ENCODE results near the gene SULT2B1.

DNA sequence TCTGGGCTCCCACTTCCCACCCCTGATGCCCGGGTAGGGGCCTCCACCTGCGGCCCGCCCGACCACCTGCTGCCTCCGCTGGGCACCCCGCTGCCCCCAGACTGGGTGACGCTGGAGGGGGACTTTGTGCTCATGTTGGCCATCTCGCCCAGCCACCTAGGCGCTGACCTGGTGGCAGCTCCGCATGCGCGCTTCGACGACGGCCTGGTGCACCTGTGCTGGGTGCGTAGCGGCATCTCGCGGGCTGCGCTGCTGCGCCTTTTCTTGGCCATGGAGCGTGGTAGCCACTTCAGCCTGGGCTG is 77.3 kb downstream of the SULT2B1 start:
- TF ChIP-seq, protein P1, sequence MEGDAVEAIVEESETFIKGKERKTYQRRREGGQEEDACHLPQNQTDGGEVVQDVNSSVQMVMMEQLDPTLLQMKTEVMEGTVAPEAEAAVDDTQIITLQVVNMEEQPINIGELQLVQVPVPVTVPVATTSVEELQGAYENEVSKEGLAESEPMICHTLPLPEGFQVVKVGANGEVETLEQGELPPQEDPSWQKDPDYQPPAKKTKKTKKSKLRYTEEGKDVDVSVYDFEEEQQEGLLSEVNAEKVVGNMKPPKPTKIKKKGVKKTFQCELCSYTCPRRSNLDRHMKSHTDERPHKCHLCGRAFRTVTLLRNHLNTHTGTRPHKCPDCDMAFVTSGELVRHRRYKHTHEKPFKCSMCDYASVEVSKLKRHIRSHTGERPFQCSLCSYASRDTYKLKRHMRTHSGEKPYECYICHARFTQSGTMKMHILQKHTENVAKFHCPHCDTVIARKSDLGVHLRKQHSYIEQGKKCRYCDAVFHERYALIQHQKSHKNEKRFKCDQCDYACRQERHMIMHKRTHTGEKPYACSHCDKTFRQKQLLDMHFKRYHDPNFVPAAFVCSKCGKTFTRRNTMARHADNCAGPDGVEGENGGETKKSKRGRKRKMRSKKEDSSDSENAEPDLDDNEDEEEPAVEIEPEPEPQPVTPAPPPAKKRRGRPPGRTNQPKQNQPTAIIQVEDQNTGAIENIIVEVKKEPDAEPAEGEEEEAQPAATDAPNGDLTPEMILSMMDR (IDR thresholded peaks at IDR 0.05; ENCODE audit: poor library complexity), result no peak
- TF ChIP-seq EZH2 (IDR thresholded peaks at IDR 0.05; ENCODE audit: borderline replicate concordance), result no peak
